GM21423 (cell line): ENCODE measurements around the gene TUBAL3.
"Not testable (repeated sequence)": the region's sequence is repeated elsewhere in the genome, so short reads cannot be mapped to it uniquely, and the experiment has no call there.

Experiments
- ATAC-seq: cut with Tn5 transposase; IDR thresholded peaks from one replicate; pipeline ENCODE4 v1.9.1; 2021; ENCODE audit warnings: mild to moderate bottlenecking, moderate library complexity; ENCODE audit not compliant: unreplicated experiment

The TUBAL3 gene

GRCh38 chr10:5424751-5425150 lies 20.1 kb upstream of the TUBAL3 start:
- no peak for ATAC-seq

- no peak for ATAC-seq
Observed at GRCh38 chr10:5423771-5424170, 19.1 kb upstream of the TUBAL3 start.

- ATAC-seq = no peak
Observed at GRCh38 chr10:5419466-5420094, 15.0 kb upstream of the TUBAL3 start.

- no peak for ATAC-seq
Observed at GRCh38 chr10:5418584-5418983, 14.0 kb upstream of the TUBAL3 start.

GRCh38 chr10:5416981-5417380 lies 12.4 kb upstream of the TUBAL3 start:
- ATAC-seq = no peak

GRCh38 chr10:5413012-5413938 lies 8.6 kb upstream of the TUBAL3 start:
- ATAC-seq = no peak

GRCh38 chr10:5412277-5412941 lies 7.8 kb upstream of the TUBAL3 start, which contains the start of gene NET1:
Gene NET1 (plus strand): TSS chr10:5412557. CDS start chr10:5412693, 136 bp downstream.
- ATAC-seq = peak; percentile 96

- ATAC-seq = no peak
Observed at GRCh38 chr10:5411941-5412276, 7.3 kb upstream of the TUBAL3 start.

- not testable (repeated sequence) for ATAC-seq
Observed at GRCh38 chr10:5410787-5411186, 6.2 kb upstream of the TUBAL3 start.

- no peak for ATAC-seq
Observed at GRCh38 chr10:5406918-5407317, 2.3 kb upstream of the TUBAL3 start.

- no peak for ATAC-seq
Observed at GRCh38 chr10:5402798-5403197, 1.8 kb downstream of the TUBAL3 start.

- ATAC-seq = no peak
Observed at GRCh38 chr10:5400468-5401240, 4.0 kb downstream of the TUBAL3 start.

- no peak for ATAC-seq
Observed at GRCh38 chr10:5399332-5399731, 5.3 kb downstream of the TUBAL3 start.

- ATAC-seq = no peak
Observed at GRCh38 chr10:5396556-5397300, 7.9 kb downstream of the TUBAL3 start.

- ATAC-seq = no peak
Observed at GRCh38 chr10:5395168-5395567, 9.5 kb downstream of the TUBAL3 start.

GRCh38 chr10:5393529-5393928 lies 11.1 kb downstream of the TUBAL3 start:
- no peak for ATAC-seq

GRCh38 chr10:5391790-5392189 lies 12.8 kb downstream of the TUBAL3 start:
- no peak for ATAC-seq

- no peak for ATAC-seq
Observed at GRCh38 chr10:5390607-5391205, 13.9 kb downstream of the TUBAL3 start.

- no peak for ATAC-seq
Observed at GRCh38 chr10:5387169-5387568, 17.5 kb downstream of the TUBAL3 start.

- no peak for ATAC-seq
Observed at GRCh38 chr10:5385224-5385623, 19.4 kb downstream of the TUBAL3 start.
